Nephron (organoid): Measurements from ENCODE around the gene MAP3K4.
A peak's percentile ranks its signal among the peaks of the same experiment; 100 is the strongest.

Source experiments
- H3K27ac Mint-ChIP-seq, 3 experiments: 2 replicates each; pipeline ENCODE4 v1.8.0; 2020; ENCODE audit warnings: mixed read lengths in 3 of 3, mild to moderate bottlenecking in 2 of 3, moderate library complexity in 1 of 3
- H3K27me3 Mint-ChIP-seq: 2 replicates; pipeline ENCODE4 v1.8.0; 2021; ENCODE audit warnings: low read depth, mild to moderate bottlenecking, moderate library complexity, mixed read lengths
- H3K36me3 Mint-ChIP-seq: 2 replicates; pipeline ENCODE4 v1.8.0; 2020; ENCODE audit warnings: low read depth, mixed read lengths
- H3K4me1 Mint-ChIP-seq: 2 replicates; pipeline ENCODE4 v1.8.0; 2020; ENCODE audit warnings: mixed read lengths
- H3K4me3 Mint-ChIP-seq, 3 experiments: 2 replicates each; pipeline ENCODE4 v1.8.0; 2020; ENCODE audit warnings: mild to moderate bottlenecking in 3 of 3, mixed read lengths in 3 of 3, moderate library complexity in 2 of 3
- H3K9me3 Mint-ChIP-seq: 2 replicates; pipeline ENCODE4 v1.8.0; 2020; ENCODE audit warnings: mixed read lengths
- TF ChIP-seq, protein P1 (sequence below), 3 experiments: fragments of 200-600 bp; sonication (generic); IDR thresholded peaks; one replicate each; pipeline ENCODE4 v1.5.0; 2021; ENCODE audit warnings: antibody characterized with exemption in 3 of 3; ENCODE audit not compliant: unreplicated experiment in 3 of 3

MAP3K4 gene

DNA sequence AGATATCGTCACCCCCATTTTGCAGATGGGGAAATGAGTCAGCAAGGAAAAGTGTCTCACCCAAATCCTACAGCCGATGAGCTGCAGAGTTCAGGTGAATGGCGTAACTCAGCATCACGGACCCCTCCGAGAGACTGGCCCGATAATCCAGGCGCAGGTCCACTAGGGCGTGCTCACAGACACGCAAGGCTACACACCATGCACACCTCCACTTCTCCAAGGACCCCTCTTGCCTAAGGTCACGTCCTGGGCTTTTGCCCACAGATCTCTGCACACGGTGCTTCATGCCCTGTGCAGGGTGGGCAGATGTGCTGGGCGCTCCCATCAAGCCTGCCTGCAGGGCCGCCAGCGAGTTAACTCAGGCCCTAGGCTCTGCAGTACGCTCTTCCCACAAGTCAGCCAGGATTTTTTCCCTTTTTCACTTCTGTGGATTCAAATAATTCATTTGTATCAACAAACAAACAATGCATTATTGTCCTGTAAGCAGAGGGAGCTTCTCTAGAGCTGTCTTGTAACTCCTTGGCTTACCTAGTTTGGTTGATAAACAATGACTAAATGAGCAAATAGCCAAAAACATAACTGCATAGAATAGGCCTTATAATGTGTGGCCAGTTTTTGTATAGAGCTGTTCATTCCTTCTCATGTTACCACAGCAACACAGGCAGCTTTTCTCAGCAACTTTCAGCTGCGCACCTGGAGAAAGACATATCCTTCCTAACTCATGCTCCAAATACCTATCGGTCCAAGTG is 143.2 kb downstream of the MAP3K4 start:
- H3K4me1 Mint-ChIP-seq: peaks cover 32% of the 10 kb centered on the region
- TF ChIP-seq, protein P1, sequence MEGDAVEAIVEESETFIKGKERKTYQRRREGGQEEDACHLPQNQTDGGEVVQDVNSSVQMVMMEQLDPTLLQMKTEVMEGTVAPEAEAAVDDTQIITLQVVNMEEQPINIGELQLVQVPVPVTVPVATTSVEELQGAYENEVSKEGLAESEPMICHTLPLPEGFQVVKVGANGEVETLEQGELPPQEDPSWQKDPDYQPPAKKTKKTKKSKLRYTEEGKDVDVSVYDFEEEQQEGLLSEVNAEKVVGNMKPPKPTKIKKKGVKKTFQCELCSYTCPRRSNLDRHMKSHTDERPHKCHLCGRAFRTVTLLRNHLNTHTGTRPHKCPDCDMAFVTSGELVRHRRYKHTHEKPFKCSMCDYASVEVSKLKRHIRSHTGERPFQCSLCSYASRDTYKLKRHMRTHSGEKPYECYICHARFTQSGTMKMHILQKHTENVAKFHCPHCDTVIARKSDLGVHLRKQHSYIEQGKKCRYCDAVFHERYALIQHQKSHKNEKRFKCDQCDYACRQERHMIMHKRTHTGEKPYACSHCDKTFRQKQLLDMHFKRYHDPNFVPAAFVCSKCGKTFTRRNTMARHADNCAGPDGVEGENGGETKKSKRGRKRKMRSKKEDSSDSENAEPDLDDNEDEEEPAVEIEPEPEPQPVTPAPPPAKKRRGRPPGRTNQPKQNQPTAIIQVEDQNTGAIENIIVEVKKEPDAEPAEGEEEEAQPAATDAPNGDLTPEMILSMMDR (IDR thresholded peaks at IDR 0.05; ENCODE audit: unreplicated experiment in 3 of 3): no peak
- no peaks in the 10 kb centered on the region for H3K27me3 Mint-ChIP-seq
- peaks cover 68% of the 10 kb centered on the region for H3K36me3 Mint-ChIP-seq
- H3K4me3 Mint-ChIP-seq: no peak overlapping the region
- H3K27ac Mint-ChIP-seq: peak overlapping the region in 2 of 3 experiments; percentile 31 to 35
- H3K9me3 Mint-ChIP-seq: peaks cover 3% of the 10 kb centered on the region

DNA sequence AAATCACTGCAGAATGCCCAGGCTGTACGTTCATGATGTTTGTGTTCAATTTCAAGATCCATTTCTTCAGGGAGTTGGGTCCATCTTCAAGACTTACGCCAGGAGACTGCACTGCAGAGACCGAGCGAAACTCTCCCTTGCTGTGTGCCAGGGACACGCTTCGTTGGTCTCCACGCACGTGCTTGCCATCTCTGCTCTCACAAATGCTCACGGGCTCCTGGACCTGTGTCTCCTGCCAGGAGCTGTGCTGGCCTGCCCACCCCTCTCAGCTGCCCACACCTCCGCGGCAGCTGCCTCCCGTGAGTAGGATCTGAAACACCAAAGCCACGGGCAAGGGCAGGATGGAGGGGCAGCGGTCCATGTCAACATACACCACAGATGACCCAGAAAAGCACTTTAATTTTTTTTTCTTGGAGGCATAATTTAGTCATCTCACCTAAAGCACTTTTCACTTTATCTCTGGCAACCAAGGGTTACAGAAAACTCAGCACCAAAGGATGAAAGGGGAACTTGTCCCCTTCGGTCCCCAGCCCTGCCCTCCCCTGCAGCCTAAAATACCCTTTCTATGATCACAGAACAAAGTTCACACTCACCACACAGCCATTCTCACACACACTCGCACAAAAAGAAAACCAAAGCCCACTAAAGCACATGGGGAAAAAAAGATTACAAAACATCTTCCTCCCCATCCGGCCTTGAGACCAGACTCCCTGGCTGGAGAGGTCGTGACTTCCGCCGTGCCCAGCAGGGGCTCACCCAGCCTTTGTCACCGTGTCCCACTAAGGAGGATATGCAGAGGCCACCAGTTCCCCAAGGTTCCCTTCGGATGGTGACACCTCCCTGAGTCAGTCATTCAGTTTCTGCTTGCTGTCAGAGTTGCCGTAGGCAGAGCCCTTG is 144.4 kb downstream of the MAP3K4 start:
- H3K9me3 Mint-ChIP-seq: no peaks in the 10 kb centered on the region
- H3K36me3 Mint-ChIP-seq: peaks cover 56% of the 10 kb centered on the region
- no peak overlapping the region for H3K4me3 Mint-ChIP-seq
- TF ChIP-seq, protein P1 (IDR thresholded peaks at IDR 0.05; ENCODE audit: unreplicated experiment in 3 of 3): no peak
- H3K27ac Mint-ChIP-seq: no peak overlapping the region
- no peaks in the 10 kb centered on the region for H3K27me3 Mint-ChIP-seq
- H3K4me1 Mint-ChIP-seq: peaks cover 32% of the 10 kb centered on the region

DNA sequence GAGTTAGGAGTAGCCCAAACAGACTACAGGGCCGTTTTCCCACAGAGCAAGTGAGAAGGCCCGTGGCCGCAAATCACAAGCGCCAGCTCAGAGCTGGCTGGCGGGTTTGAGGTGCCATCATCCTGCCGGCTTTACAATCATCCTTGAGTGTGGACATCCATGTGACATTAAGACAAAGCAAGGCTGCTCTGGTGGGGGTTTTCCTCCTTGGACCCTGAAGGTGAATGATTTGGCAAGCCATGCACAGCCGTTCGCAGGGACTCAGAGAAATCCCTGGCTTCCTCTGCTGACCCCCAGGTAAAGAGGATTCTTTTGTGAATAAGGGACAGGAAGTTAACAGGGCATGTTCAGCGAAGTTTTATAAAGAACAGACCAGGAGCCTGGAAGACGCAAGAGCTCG is 145.1 kb downstream of the MAP3K4 start:
- H3K4me3 Mint-ChIP-seq: no peak overlapping the region
- H3K36me3 Mint-ChIP-seq: peaks cover 55% of the 10 kb centered on the region

DNA sequence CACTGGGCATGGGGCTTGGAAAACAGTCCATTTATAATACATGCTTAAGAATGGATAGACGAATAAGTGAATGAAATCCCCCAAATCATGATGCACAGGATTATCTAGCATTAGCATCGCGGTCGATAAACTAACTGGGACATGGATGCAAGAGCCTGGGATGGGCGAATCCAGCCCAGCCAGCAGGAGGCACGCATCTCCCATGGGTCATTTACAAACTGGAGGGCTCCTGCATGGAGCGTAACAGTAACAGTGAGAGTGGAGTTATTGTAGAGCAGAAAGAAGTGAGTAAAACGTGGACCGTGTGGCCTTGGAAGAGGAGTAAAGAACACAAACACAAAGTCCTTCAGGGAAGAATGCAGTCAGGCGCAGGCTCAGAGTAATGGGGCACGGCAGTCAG is 145.8 kb downstream of the MAP3K4 start:
- no peaks in the 10 kb centered on the region for H3K27me3 Mint-ChIP-seq
- peaks cover 32% of the 10 kb centered on the region for H3K4me1 Mint-ChIP-seq
- no peaks in the 10 kb centered on the region for H3K9me3 Mint-ChIP-seq
- TF ChIP-seq, protein P1 (IDR thresholded peaks at IDR 0.05; ENCODE audit: unreplicated experiment in 3 of 3): no peak
- no peak overlapping the region for H3K27ac Mint-ChIP-seq
- H3K4me3 Mint-ChIP-seq: no peak overlapping the region
- H3K36me3 Mint-ChIP-seq: peaks cover 57% of the 10 kb centered on the region

More for the DNA sequence above, 145.1 kb downstream of the MAP3K4 start:
- TF ChIP-seq, protein P1 (IDR thresholded peaks at IDR 0.05; ENCODE audit: unreplicated experiment in 3 of 3): no peak
- peaks cover 32% of the 10 kb centered on the region for H3K4me1 Mint-ChIP-seq
- H3K9me3 Mint-ChIP-seq: no peaks in the 10 kb centered on the region
- H3K27ac Mint-ChIP-seq: no peak overlapping the region
- H3K27me3 Mint-ChIP-seq: no peaks in the 10 kb centered on the region

DNA sequence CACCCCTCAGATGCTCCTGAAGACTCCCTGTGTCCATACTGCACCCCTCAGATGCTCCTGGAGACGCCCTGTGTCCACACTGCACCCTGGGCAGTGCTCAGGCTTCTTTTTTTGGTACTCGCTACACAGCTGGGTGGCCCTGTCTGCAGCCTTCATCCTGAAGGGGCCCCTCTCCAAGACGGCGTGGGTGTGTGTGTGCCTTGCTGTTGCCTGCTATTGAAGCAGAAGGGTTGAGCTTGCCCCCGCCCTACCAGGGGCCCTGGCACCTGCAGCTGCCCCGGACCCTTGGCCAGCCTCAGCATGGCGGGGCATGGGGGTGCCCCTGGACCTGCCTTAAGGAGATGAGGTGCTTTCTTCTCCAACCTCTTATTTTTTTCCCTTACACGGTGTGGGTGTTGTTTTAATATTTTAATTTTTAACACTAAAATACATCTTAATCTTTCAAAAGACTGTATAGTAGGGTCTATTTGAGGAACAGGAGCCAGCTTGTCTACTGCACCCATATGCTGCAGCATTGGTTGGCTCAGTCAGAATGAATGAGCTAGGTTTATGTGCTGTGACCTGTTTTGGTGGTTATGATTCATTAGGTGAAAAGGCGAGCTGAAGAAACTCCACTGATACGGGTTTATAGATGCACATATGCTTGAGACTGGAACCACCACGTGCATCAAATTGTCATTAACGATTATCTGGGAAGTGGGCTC is 146.4 kb downstream of the MAP3K4 start:
- Mint-ChIP-seq H3K4me1 (peaks cover 32% of the 10 kb centered on the region), H3K4me3 (no peak overlapping the region), H3K27ac (no peak overlapping the region), H3K9me3 (no peaks in the 10 kb centered on the region), H3K36me3 (peaks cover 54% of the 10 kb centered on the region), H3K27me3 (no peaks in the 10 kb centered on the region)
- TF ChIP-seq, protein P1 (IDR thresholded peaks at IDR 0.05; ENCODE audit: unreplicated experiment in 3 of 3): no peak
